ENCODE measurements around the gene CLDN2.
"Not testable (repeated sequence)": the region's sequence is repeated elsewhere in the genome, so short reads cannot be mapped to it uniquely, and the experiment has no call there.

Gene CLDN2, protein sequence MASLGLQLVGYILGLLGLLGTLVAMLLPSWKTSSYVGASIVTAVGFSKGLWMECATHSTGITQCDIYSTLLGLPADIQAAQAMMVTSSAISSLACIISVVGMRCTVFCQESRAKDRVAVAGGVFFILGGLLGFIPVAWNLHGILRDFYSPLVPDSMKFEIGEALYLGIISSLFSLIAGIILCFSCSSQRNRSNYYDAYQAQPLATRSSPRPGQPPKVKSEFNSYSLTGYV

DNA sequence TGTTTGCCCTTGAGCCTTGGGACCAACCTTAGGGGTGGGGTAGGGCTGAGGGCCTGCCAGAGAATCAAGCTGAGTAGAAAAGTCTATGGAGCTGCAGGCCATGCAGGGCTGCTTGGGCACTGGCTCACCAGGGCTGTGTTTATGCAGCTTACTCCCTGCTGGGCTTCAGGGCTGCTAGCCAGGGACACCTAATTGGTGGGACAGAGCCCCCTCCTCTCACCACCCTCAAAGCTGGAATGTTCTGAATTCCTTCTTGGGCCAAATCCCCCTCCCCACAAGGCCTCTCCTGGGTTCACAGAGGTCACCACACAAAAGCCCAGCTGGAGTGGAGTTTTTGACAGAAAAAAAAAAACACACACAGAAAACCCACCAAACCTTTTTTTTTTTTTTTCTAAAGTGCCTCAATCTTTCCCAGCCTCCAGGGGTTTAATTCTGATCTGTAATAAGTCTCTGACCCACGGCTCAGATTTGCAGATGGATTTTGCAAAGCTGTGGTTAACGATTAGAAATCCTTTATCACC is at the start of gene CLDN2:
Gene CLDN2 (plus strand): TSS at position 471 of the 521 bp plus-strand sequence. CDS start 7,827 bp downstream, outside the sequence.
- no peak for DNase-seq

DNA sequence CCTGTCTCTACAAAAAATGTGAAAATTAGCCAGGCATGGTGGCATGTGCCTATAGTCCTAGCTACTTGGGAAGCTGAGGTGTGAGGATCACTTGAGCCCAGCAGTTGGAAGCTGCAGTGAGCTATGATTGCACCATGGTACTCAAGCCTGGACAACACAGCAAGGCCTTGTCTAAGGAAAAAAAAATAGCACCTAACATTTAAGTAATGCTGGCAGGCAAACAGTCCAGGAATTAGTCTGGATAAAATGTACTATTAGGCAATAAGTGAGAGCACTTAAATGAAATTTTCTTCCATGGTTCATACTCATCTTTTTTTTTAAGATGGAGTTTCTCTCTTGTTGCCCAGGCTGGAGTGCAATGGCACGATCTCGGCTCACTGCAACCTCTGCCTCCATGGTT is 47.4 kb upstream of the CLDN2 start:
- not testable (repeated sequence) for DNase-seq

DNA sequence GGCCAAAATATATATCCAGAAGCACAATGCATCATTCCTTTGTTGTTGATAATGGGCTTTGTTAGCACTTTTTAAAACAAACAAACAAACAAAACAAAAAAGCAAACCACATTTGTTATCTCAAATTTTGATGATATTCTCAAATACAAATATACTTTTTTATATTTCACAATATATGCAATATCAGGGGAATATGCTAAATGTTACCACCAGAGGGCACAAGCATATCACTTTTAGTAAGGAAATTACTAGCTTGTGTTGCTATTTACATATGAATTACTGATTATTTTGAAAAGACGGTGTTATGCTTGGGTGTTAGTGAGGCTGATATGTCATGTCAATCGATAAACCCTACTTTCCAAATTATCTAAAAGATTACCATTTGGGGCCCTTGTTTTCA is 46.1 kb upstream of the CLDN2 start:
- DNase-seq, result no peak

DNA sequence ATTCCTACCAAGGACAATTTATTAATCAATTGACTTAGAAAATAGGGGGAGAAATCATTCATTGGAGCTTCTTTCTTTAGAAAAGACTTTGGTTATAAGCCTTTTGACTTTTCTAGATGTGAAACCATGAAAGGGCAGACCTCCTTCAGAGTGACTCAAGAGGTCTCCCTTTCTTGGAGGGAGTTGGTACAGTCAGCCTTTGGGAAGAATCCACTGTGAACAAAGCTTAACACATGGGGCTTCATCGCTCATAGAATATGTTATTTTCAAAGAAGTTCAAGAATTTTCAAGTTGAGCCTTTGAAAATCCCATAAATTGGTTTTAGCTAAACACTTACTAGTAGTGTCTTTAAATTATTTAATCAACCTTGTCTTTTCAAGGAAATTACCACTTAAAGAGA is 45.1 kb upstream of the CLDN2 start:
- DNase-seq, result no peak

DNA sequence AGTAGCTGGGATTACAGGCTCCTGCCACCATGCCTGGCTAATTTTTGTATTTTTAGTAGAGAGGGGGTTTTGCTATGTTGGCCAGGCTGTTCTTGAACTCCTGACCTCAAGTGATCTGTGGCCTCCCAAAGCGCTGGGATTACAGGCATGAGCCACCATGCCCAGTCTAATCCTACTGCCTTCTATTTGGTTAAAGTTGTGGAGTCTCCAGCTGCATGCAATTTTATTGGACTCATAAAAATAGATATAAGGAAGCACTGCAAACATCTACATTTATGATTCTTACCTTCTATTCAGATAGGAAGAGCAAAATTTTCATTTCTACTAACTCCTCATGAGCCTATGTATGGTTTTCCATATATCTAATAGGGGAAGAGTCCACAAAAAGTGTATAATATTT is 30.7 kb upstream of the CLDN2 start:
- DNase-seq, result no peak

DNA sequence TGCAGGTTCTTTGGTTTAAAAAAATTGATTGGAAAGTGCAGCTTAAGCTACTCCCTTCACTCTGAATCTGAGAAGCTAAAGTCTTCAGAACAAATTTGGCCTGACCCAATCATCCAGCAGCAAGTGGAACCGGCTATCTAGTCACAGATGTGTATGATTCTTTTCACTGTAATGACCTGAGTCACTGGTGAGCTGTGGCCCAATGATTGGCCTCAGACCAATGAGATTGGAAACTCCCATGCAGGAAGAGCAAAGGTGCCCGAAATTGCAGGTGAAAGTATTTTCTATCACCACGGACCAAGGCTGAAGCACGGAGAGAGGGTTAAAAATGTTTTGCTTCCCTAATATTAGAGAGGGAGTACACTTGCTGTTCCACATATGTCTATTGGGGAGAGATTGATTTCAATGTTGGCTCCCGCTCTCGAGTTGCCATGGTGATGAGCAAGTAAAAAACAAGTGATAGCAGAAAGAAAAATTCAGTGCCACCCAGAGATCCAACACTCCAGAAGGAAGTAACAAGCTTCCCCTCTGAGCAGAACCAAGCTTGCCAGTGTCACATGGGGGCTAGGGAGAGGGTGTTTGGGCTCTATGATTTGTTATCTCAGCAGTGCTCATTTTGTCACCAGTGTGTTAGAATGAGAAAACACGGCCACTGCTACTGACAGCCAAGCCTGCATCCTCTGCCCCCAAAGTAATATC is 28.3 kb upstream of the CLDN2 start:
- DNase-seq, result no peak

DNA sequence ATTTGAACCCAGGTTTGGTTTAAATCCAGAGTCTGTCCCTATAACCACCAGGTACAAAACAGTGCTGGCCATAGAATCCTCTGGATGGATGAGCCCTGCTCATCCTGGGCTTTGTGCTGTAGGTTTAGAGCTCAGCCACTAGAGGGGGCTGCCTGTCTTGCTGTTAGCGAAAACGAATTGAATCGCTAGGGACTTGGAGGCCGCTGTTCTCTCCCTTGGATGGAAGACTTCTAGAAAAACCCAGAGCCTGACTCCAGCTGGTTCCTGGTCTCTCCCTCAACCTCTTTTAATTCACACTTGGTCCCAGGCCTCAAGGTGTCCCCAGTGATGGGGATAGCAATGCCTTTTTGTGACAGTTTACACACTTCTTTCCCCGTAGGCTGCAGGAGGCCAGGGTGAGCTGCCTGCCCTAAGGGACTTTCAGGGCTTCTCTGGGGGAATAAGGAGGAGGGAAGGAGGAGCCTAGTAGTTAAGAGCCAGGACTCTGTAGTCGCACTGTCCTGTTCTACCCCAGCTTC is 25.8 kb upstream of the CLDN2 start:
- peak; percentile 66 for DNase-seq

DNA sequence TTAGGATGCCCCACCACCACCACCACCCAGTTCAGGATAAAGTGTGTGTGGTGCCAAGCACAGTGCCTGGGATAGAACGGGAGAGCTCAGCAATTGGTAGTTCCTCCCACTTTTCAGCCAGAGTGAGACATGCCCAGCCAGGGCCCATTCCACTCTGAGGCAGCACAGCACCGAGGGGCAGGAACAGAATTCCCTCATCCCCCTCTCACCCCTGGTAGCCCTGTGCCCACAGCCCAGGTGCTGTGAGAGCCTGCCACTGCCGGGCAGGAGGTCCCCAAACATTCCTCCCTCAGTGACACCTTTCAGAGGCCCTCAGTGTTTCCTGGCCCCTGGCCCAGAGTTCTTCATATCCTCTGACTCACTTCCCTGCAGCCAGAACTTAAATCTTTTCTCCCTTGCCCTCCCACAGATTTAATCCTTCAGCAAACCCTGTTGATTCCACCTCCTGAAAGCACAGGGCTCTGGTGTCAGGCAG is 25.2 kb upstream of the CLDN2 start:
- DNase-seq, result peak; percentile 75

DNA sequence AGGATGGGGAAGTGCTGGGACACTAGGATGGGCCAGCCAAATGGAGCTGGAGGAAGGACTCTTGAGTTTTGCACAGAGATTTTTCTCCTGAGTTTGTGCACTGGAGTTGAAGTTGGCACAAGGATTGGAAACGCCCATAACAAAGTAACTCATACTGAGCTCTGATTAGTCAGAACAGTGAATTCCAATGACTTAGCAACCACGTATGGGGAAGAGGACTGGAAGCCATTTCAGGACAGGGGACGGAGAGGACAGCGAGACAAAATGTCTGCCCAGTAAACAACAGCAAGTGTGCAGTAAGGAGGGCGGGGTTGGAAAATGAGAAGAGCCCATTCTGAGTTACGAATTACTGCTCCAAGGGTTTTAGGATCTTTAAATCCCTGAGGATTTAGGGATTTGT is 22.9 kb upstream of the CLDN2 start:
- DNase-seq, result peak; percentile 40

DNA sequence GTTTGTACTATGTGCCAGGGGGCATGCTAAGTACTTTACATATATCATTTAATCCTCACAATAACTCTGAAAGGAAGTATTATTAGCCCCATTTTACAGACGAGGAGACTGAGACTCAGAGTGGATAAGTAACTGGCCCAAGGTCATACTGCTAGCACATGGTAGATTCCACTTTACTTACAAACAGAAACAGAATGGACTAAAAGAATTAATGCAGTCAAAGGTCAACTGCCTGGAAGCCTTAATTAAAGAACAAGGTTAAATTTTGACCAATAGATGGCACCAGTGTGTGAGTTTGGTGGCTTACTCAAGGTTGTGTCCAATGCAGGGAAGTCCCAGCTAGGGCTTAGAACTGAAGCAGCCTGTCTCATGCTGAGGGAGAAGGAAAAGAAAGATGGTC is 21.7 kb upstream of the CLDN2 start:
- peak; percentile 46 for DNase-seq

DNA sequence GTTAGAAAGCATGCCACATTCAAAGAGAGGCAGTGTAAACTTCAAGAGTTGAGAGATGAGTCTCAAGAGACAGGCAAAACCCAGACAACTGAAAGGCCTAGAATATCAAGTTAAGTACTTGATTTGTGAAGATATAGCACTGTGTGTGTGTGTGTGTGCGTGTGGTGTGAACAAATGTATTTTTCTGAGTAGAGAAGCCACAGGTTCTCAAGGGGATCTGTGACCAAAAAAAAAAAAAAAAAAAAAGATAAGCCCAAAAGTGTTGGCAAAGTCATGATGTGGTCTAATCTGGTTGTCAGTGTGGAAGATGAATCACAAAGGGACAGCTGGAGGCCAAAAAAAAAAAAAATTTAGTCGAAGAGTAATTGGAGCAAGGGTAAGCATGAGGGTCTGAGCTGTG is 20.9 kb upstream of the CLDN2 start:
- no peak for DNase-seq

DNA sequence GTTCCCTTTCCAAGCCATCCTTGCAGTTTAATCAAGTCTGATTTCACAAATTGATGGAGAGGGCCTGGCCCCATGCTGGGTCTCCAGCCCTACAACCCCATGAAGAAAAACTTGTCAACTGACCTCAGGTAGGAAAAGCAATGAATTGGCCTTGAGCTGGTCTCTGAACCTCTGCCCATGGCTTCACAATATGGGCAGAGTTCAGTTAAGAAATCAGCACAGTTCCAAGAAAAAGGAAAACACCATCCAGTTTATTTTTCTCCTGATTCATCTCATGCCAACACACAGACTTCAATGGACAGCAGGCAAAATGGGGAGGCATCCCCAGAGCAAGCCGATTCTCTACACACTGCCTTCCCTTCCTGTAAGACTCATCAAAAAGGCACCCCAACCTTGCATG is 20.4 kb upstream of the CLDN2 start:
- no peak for DNase-seq

DNA sequence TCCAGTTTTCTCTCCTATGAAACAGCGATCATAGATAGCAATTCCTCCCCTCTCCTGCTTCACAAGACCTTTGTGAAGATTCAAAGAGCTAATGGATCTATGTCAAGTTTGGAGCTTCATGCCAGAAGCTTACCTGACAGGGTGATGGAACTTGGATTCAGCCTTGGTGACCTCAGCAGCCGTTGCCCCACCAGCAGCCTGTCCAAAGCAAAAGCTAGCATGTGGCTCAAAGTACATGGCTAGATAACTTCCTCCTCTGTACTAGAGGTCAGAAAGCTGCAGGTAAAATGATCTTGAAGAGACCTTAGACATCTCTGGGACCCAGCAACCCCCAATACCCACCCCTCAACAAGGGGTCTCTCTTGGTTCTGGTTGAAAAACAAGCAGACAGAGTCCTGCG is 18.9 kb upstream of the CLDN2 start:
- DNase-seq, result no peak

DNA sequence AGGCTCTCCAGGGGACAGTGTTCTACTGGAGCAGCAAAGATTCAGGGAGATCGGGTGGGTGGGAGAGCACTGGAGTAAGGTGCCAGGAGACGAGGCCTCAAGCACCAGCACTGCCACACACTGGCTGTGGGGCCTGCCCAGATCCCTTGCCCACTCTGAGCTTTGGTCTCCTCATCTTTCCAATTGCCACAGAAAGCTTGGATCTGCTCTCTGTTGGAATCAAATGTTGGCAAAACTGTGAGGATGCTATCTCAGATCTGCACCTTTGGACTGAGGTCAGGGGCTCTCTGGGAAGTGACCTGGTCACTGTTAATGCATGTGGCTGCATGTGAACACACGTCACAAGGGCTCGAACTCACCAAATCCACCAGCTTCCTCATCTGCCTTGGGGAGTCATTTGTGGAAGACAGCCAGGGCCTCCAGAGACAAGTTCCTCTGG is 18.4 kb upstream of the CLDN2 start:
- DNase-seq, result no peak

DNA sequence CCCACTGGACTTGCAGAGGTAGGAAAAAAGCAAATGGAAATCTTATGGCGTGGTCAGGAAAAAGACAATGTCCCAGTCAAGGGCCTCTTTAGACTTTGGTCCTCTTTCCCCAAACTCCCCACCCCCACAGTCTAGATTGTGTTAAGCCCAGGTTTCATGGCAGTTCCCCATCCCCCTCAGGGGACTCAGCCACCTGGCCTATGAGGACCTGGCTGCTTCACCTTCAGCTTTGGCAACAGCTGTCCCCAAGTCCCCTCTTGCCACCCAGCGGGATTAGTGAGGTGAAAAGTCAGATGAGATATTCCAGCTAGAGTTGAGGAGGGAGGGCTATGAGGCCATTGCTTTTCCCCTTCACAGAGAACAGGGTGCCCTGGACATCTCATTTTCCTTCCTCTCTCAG is 17.5 kb upstream of the CLDN2 start:
- no peak for DNase-seq

DNA sequence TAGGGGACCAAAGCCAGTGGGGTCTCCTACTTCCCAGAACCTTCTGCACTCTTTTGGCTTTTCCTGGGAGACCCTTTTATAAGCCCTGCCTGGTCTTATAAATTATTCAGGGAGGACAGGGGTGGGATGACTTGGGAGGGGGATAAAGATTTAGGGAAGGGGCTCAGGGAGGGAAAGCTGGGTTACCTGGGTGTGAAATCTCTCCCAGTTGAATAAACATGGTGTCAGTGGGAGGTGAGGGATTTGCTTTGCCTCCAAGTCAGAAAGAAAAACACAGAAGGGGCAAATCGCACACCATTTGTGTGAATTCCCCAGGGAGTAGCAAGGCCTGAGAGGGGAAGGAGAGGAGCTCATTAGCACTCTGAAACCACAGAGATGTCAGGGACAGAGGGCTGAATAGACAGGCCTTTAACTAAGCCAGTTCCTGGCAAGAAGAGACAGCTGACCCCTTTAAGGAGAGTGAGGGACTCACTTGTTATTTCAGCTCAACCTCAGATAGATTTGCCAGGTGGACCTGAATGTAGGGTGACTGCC is 16.8 kb upstream of the CLDN2 start, which contains the start of gene RIPPLY1:
Gene RIPPLY1 (minus strand): TSS at position 51 of the 534 bp plus-strand sequence. CDS start 54 bp downstream, outside the sequence.
- DNase-seq, result no peak

DNA sequence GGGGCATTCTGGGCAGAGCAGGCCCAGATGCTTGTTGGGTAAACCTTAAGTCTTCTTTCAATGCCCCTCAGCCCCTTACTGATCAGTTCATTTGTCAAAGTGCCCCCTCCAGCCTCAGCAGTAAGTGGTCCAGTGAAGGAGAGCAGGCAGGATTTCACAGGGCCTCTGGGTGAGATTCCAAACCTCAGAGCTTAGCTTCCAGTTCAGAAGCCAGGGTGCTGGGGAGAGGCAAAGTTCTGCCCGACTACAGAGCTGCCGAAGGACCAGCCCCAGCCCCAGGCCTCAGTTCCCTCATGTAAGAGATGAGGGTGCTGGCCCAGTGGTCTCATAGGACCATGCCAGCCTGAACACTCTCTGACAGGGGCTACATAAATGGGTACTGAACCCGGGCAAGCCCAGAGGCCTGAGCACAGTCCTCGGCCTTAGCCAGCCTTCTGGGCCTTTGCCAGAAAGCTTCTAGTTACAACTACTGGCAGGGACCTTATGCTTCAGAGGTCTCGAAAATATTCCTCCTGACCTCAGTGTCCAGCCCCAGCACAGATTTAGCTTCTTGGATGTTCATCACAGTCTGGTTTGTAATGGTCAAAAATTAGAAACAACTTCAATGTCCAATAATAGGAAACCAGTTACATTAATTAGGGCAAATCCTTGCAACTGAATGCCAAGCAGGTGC is 16.2 kb upstream of the CLDN2 start:
- DNase-seq, result no peak

DNA sequence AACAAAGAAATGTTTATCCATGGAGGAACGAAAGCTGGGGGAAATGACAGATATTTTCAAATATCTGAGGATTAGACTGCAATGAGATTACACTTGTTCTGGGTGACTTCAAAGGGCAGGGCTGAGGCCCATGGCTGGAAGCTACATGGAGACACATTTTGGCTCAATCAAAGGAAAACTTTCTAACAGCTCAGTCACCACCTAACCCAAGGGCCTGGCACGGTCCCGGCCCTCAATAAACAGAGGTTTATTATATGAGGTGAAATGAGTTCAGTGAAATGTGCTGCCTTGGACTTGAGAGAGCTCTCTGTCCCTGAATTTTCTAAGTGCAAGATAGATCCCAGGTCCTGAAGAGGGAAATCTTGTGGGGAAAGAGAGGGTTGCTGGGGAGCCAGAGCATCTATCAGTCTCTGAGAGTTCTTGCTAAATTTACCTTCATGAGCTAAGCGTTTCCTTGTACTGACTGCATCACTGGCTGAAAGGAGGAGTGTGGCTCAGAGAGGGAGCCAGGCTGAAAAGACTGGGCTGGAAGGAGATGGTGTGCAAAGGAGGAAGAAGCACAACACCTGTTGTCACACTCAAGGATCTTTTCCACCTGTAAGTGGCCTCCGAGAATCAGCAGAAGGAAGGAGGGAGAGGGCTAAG is 15.0 kb upstream of the CLDN2 start:
- DNase-seq, result no peak

DNA sequence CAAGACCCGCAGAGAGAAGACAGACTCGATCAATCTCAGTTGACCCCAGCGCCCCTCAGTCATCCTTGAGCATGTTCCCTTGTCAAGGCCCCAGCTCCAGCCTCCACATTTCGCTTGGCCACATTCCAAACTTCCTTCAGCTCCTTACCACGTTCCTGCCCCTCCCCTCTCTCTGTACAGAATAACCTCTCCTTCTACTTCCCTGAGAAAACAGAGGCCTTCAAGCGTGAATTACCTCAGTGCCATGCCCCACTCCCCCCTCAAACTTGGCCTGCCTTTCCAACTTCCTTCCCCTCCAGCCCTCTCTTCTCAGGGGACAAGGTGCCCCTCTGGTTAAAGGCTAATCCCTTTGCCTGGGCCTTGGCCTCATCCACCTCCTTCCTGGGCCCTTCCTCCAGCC is 13.8 kb upstream of the CLDN2 start:
- DNase-seq, result no peak

DNA sequence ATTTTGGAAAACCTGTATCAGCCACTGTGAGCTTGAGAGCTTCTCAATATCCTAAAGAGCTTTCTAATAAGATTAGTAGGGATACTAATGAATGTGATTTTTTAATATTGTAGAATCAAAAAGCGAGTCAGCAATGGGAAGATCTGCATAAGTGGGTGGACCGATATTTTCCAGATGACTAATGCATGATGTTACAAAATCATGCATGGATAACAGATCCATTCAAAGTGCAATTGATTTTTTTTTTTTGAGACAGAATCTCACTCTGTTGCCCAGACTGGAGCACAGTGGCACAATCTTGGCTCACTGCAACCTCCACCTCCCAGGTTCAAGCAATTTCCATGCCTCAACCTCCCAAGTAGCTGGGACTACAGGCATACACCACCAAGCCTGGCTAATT is 7.3 kb upstream of the CLDN2 start:
- peak; percentile 25 for DNase-seq

DNA sequence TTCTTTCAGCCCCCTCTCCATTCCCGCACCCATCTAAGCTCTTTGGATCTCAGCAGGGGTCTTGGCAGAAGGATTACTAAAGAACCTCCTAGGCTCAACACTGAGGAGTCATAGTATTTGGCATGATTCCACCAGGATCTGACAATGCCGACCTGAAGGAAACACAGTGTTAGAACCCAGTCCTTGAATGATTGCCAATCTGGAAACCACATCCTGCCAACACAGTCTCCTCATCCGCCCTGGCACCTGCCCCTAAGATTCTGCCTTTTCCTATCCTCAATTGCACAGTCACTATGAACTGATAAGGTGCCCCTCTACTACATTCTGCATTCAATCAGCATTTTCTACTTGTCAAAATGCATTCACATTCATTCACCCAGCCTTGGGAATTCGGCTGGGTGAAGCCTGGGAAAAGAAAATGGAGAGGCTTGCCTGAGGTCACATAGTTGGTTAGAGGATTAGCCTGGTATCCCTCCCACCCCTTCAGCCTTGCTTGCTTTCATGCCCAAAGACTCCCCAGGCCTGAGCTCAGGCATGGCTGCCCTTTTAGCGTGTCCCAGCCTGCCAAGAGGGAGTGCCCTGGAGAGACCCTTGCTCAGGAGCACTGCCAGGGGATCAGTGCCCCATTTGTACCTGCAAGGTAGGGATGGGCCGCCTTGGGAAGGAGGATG is 2.2 kb upstream of the CLDN2 start:
- DNase-seq, result peak; percentile 77

DNA sequence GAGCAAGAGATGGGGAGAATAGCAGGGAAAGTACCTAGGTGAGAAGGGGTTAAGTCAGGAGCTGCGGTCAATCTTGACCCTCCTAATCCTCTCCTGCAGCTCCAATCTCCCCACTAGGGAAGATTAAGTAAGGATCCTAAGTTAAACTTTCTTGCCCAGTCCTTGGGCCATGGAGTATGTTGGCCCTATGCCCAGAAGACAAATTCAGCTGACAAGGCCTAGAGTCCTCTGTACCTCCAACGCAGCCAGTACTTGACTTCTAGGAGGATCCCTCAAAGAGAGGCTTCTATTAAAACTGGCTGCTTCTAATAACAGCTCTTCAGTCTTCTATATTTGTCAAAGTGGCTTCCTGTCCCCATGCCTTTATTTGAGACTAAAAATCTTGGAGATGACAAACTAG is 1.4 kb downstream of the CLDN2 start:
- no peak for DNase-seq
